Tibial artery (tissue), 4 donors: Measurements from ENCODE around the gene PHKG2.

ENCODE experiments used
- DNase-seq, 2 donors: peaks; one replicate each; pipeline ENCODE4 v3.0.0-alpha.2; 2019
- H3K27ac ChIP-seq, 2 donors: fragments of 200-600 bp; sonication (generic) in 1 of 2; 1 replicate in 1 of 2; 2 replicates in 1 of 2; pipeline ENCODE4 v1.5.1; 2018 to 2019; ENCODE audit warnings: mild to moderate bottlenecking in 1 of 2
- H3K27me3 ChIP-seq, 2 donors: fragments of 200-600 bp; sonication (generic) in 1 of 2; one replicate each; pipeline versions ENCODE4 v1.5.1 to v1.6.0; 2016 to 2019
- H3K36me3 ChIP-seq, 3 donors: fragments of 200-600 bp; sonication (generic) in 2 of 3; one replicate each; pipeline ENCODE4 v1.5.1; 2016 to 2019; ENCODE audit warnings: mild to moderate bottlenecking in 2 of 3
- H3K4me1 ChIP-seq, 4 donors: fragments of 200-600 bp; sonication (generic) in 2 of 4; 1 replicate in 3 of 4; 2 replicates in 1 of 4; pipeline ENCODE4 v1.5.1; 2016 to 2019
- H3K4me3 ChIP-seq, 2 donors: fragments of 200-600 bp; sonication (generic) in 1 of 2; 1 replicate in 1 of 2; 2 replicates in 1 of 2; pipeline ENCODE4 v1.5.1; 2018 to 2019; ENCODE audit warnings: mild to moderate bottlenecking in 2 of 2
- H3K9me3 ChIP-seq, 3 donors: fragments of 200-600 bp; sonication (generic) in 1 of 3; one replicate each; pipeline ENCODE4 v1.5.1; 2016 to 2019
- CTCF ChIP-seq, 2 experiments: fragments of 200-600 bp in 1 of 2; fragments of 450-650 bp in 1 of 2; IDR thresholded peaks; one replicate each; pipeline ENCODE4 v1.5.1; 2017 to 2019; ENCODE audit warnings: antibody characterized with exemption in 2 of 2, mild to moderate bottlenecking in 1 of 2, moderate library complexity in 1 of 2
- intact Hi-C: fragments of 100-400 bp; cut with DNase I; formaldehyde crosslinking; loops from one replicate; pipeline ENCODE4 v1.15.0; 2023; ENCODE audit warnings: low total_unique reads

The PHKG2 gene

GRCh38 chr16:30762991-30763725 is 14.9 kb downstream of the PHKG2 start:
- intact Hi-C loops = no loop called here
- no peak for TF ChIP-seq CTCF (IDR thresholded peaks at IDR 0.05)
- peak overlapping the region; percentile 73 to 79 for H3K4me3 ChIP-seq
- H3K27ac ChIP-seq = peak overlapping the region; percentile 90 to 92
- peaks cover 44 to 70% (median 48%) of the 10 kb centered on the region in 3 donors for H3K36me3 ChIP-seq
- peaks cover 5 to 37% (median 26%) of the 10 kb centered on the region in 4 donors for H3K4me1 ChIP-seq
- no peaks in the 10 kb centered on the region for H3K27me3 ChIP-seq
- H3K9me3 ChIP-seq = no peaks in the 10 kb centered on the region
- DNase-seq = no peak

GRCh38 chr16:30764086-30764485 is 15.9 kb downstream of the PHKG2 start:
- no peak for DNase-seq
- Histone ChIP-seq H3K4me1 (peaks cover 5 to 37% (median 26%) of the 10 kb centered on the region in 4 donors), H3K27me3 (no peaks in the 10 kb centered on the region), H3K9me3 (no peaks in the 10 kb centered on the region), H3K4me3 (no peak overlapping the region), H3K36me3 (peaks cover 53 to 70% (median 57%) of the 10 kb centered on the region in 3 donors), H3K27ac (no peak overlapping the region)
- no peak for TF ChIP-seq CTCF (IDR thresholded peaks at IDR 0.05)
- intact Hi-C loops = no loop called here

GRCh38 chr16:30764816-30765465 is 16.7 kb downstream of the PHKG2 start:
- H3K36me3 ChIP-seq = peaks cover 62 to 70% (median 66%) of the 10 kb centered on the region in 3 donors
- H3K27ac ChIP-seq = no peak overlapping the region
- H3K4me1 ChIP-seq = peaks cover 5 to 37% (median 26%) of the 10 kb centered on the region in 4 donors
- no peak overlapping the region for H3K4me3 ChIP-seq
- no peak for DNase-seq
- no peak for TF ChIP-seq CTCF (IDR thresholded peaks at IDR 0.05)
- intact Hi-C loops = no loop called here
- H3K9me3 ChIP-seq = no peaks in the 10 kb centered on the region
- no peaks in the 10 kb centered on the region for H3K27me3 ChIP-seq

GRCh38 chr16:30766206-30766932 is 18.1 kb downstream of the PHKG2 start:
- no peak overlapping the region for H3K27ac ChIP-seq
- peaks cover 75 to 82% (median 80%) of the 10 kb centered on the region in 3 donors for H3K36me3 ChIP-seq
- peaks cover 0 to 26% (median 20%) of the 10 kb centered on the region in 4 donors for H3K4me1 ChIP-seq
- no peaks in the 10 kb centered on the region for H3K27me3 ChIP-seq
- DNase-seq = no peak
- intact Hi-C loops = no loop called here
- TF ChIP-seq CTCF (IDR thresholded peaks at IDR 0.05) = no peak
- no peaks in the 10 kb centered on the region for H3K9me3 ChIP-seq
- no peak overlapping the region for H3K4me3 ChIP-seq

- intact Hi-C loops = no loop called here
- Histone ChIP-seq H3K4me1 (peaks cover 0 to 26% (median 18%) of the 10 kb centered on the region in 4 donors), H3K9me3 (no peaks in the 10 kb centered on the region), H3K4me3 (no peak overlapping the region), H3K27ac (no peak overlapping the region), H3K27me3 (no peaks in the 10 kb centered on the region), H3K36me3 (peaks cover 80 to 87% (median 86%) of the 10 kb centered on the region in 3 donors)
- TF ChIP-seq CTCF (IDR thresholded peaks at IDR 0.05) = no peak
- DNase-seq = no peak
Observed at GRCh38 chr16:30766933-30767284, 18.7 kb downstream of the PHKG2 start.
